Activated T-helper 1 cell treated with anti-CD3 and anti-CD28 coated beads, Interleukin-12 subunit alpha, Interleukin-12 subunit beta, Interleukin-2, Interleukin-4 antibody, amounts not matched to agents 30 ng/mL and 10 ng/mL and 1 ng/mL, durations not matched to agents 14 hours and 24 hours and 36 hours (primary cell): ENCODE measurements around the gene PRELP. TPM values are rescaled to one million over a fixed set of nuclear protein-coding genes. Genes with fewer than 3 reads are reported as not detected.

Source experiments
- DNase-seq: peaks from one replicate; pipeline ENCODE4 v3.0.0; 2021; ENCODE audit warnings: low spot score
- H3K27ac Mint-ChIP-seq: one replicate; pipeline ENCODE4 v1.8.0; 2021; ENCODE audit warnings: mild to moderate bottlenecking, mixed read lengths
- H3K27me3 Mint-ChIP-seq: one replicate; pipeline ENCODE4 v1.8.0; 2022; ENCODE audit warnings: mild to moderate bottlenecking, moderate library complexity, mixed read lengths; ENCODE audit not compliant: insufficient read depth
- H3K36me3 Mint-ChIP-seq: one replicate; pipeline ENCODE4 v1.8.0; 2021; ENCODE audit warnings: low read depth, mixed read lengths
- H3K4me1 Mint-ChIP-seq: one replicate; pipeline ENCODE4 v1.8.0; 2021; ENCODE audit warnings: low read depth, mixed read lengths
- H3K4me3 Mint-ChIP-seq: one replicate; pipeline ENCODE4 v1.8.0; 2021; ENCODE audit warnings: mild to moderate bottlenecking, moderate library complexity, mixed read lengths
- H3K9me3 Mint-ChIP-seq: one replicate; pipeline ENCODE4 v1.8.0; 2021; ENCODE audit warnings: mixed read lengths
- intact Hi-C: fragments of 100-400 bp; cut with micrococcal nuclease; formaldehyde crosslinking; loops from one replicate; pipeline ENCODE4 v1.15.1; 2024
- total RNA-seq: library from RNA; stranded (reverse); gene quantifications from 2 replicates; pipeline ENCODE4 v1.2.3, GENCODE V29; 2022

Gene PRELP
- total RNA-seq, 1 donor from 2014 or later = not detected

DNA sequence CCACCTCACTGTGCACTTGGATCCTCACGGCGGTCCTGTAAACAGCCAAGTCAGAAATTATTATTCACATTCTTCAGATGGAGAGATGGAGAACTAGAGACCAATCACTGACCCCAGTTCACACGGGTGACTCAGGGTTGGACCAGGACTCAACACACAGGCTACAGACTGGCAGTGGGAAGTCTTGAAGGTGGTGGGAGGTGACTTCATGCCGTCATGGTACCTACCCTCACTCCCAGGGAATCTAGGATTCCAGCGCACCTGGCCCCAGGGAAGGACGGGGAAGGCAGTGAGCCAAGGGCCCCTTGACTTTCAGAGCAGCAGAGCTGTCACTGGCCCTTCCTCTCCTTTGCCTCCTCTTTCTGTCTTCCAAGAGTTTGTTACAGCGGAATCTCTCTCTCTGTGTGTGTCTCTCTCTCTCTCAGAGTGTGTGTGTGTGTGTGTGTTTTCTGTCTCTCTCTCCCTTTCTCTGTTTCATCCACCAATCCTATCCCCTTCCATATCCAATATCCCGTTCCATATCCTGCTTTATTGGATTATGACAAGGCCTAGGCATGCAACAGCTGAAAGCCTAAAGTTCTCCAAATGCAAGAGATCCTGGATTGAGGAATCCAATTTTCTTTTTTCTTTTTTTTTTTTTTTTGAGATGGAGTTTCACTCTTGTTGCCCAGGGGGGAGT is 30.1 kb downstream of the PRELP start:
- Mint-ChIP-seq H3K4me3 (no peak overlapping the region), H3K27ac (no peak overlapping the region), H3K36me3 (no peaks in the 10 kb centered on the region), H3K4me1 (peaks cover 8% of the 10 kb centered on the region), H3K9me3 (no peaks in the 10 kb centered on the region), H3K27me3 (peaks cover 9% of the 10 kb centered on the region)
- intact Hi-C loops = loop anchor here (2.0 to 10.0 kb wide), 3 partner anchors 123 to 289 kb away; partner anchors contain the start of genes LAX1, ZBED6 and ZC3H11A
- DNase-seq = no peak

DNA sequence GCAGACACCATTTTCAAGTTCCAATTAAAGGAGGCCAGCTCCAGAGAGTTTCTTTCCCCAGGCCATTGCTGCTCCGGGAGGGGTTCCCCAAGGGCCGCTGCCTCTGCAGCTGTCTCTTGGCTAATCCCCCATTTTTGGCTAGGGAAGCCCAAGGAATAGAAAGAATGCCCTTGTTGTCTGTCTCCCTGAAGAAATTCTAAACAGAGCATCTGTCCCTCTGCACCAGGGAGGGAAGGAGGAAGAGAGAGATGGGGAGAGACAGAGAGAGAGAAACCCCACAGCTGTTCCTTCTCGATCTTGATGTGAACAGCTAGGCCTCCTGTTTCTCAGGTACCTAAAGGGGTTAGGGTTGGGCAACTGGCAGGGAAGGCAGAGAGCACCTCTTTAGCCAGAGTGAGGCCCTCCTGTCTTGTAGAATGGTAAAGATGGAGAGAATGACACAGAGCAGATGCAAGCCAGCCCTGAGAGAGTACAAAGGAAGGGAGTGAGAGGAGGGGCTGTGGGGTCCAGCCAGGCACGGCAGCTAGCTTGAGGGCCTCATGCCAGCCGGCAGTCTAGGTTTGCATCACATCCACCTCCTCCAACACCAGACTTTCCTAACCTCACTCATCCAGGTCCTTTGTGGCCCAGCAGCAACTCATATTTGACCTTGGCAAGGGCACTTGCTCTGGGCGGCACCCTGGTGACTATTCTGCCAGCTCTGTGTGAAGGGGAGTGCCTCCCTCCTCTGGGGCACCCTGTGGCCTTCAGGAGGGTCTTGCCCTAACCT is 31.4 kb downstream of the PRELP start:
- Mint-ChIP-seq H3K27ac (peak overlapping the region; percentile 53), H3K27me3 (peaks cover 9% of the 10 kb centered on the region), H3K4me1 (peaks cover 12% of the 10 kb centered on the region), H3K36me3 (no peaks in the 10 kb centered on the region), H3K4me3 (no peak overlapping the region), H3K9me3 (no peaks in the 10 kb centered on the region)
- no peak for DNase-seq
- intact Hi-C loops = loop anchor here (10.0 kb wide), 1 partner anchor 288 kb away; the partner anchor contains the start of genes ZBED6 and ZC3H11A

DNA sequence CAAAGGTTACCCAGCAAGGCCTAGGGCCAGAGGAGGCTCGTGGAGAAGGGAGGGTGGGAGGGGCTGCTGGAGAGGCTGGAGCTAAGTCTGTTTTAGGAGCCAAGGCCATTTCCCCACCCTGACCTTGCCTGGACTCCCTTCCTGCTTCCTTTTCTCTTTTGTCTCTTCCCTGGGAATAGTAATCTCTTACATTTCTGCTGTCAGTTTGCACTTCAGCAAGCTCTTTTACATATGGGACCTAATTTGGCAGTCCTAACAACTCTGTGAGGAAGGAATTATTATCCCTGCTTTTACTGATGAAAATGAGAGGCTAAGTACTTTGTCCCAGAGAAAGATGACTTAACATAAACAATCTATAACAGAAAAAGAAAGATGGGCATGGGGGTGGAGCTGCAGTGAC is 32.2 kb downstream of the PRELP start:
- no peak overlapping the region for H3K27ac Mint-ChIP-seq
- H3K36me3 Mint-ChIP-seq = no peaks in the 10 kb centered on the region
- no peaks in the 10 kb centered on the region for H3K9me3 Mint-ChIP-seq
- H3K4me1 Mint-ChIP-seq = peaks cover 19% of the 10 kb centered on the region
- intact Hi-C loops = loop anchor here (10.0 kb wide), 1 partner anchor 287 kb away; the partner anchor contains the start of genes ZBED6 and ZC3H11A
- DNase-seq = no peak
- H3K4me3 Mint-ChIP-seq = no peak overlapping the region
- peaks cover 9% of the 10 kb centered on the region for H3K27me3 Mint-ChIP-seq

DNA sequence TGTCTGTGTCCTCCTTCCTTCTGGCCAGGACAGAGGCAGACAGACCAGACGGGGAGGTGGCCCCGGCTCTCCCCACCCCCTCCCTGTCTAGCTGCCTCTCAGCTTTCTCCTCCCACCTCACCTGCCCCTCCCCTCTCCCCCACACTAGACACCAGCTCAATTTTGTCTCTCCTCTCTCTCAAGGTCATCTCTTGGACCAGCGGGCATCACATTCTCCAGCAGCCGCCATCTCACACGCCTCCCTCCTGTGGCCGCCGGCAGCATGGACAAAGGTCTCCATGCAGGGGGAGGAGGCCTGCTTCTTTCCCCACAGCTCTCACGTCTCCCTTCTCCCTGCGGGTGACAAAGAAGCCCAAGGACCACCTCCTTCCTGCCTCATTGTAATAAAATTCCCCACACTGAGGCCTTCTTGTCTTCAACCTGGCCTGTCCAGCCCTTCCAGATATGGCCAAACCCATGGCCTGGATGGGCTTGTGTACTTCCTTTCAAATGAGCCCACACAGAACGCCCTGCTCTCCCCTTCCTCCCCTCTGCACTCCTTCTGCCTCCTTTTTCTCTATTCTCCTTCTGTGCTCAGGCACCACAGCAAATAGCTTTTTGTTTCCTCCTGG is 33.0 kb downstream of the PRELP start:
- no peak for DNase-seq
- no peak overlapping the region for H3K4me3 Mint-ChIP-seq
- H3K4me1 Mint-ChIP-seq = peaks cover 27% of the 10 kb centered on the region
- peaks cover 3% of the 10 kb centered on the region for H3K27me3 Mint-ChIP-seq
- no peak overlapping the region for H3K27ac Mint-ChIP-seq
- intact Hi-C loops = loop anchor here (10.0 kb wide), 1 partner anchor 286 kb away; the partner anchor contains the start of genes ZBED6 and ZC3H11A
- H3K36me3 Mint-ChIP-seq = peaks cover 1% of the 10 kb centered on the region
- H3K9me3 Mint-ChIP-seq = no peaks in the 10 kb centered on the region

DNA sequence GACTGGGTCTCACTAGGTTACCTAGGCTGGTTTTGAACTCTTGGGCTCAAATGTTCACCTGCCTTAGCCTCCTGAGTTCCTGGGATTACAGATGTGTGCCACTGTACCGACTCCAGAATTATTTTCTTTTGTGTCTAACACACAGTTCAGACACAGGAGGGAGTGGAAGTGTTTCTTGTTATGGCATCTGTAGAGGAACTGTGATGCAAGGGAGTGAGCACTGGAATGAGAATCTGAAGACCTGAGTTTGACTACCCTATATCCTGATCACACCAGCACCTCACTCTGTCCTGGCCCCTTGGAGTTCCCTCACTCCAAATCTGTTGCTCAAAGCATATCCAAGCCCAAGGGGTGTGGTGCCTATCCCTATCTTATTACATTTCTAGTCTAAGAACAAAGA is 33.5 kb downstream of the PRELP start:
- intact Hi-C loops = loop anchor here (10.0 kb wide), 1 partner anchor 286 kb away; the partner anchor contains the start of genes ZBED6 and ZC3H11A
- H3K27ac Mint-ChIP-seq = no peak overlapping the region
- H3K27me3 Mint-ChIP-seq = no peaks in the 10 kb centered on the region
- no peak for DNase-seq
- no peaks in the 10 kb centered on the region for H3K9me3 Mint-ChIP-seq
- H3K4me1 Mint-ChIP-seq = peaks cover 33% of the 10 kb centered on the region
- H3K36me3 Mint-ChIP-seq = peaks cover 1% of the 10 kb centered on the region
- H3K4me3 Mint-ChIP-seq = no peak overlapping the region

DNA sequence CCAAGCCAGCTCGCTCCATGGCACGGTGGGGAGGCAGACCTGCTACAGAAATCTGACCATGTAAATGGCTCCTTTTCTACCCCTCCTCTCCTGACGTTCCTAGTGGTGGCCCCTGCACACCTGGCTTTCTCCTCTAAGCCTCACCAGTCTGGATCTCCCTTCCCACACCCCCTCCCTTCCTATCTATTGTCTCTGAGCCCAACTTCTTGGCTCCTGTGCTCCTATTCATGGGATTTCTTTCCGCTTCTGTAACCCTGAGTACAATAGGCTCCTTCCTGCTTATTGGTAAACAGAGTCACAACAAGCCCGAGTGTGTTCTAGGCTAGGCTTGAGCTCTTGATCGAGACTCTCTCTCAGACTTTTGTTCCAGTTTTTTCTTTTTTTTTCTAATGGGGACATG is 35.9 kb downstream of the PRELP start:
- Mint-ChIP-seq H3K4me1 (peaks cover 30% of the 10 kb centered on the region), H3K9me3 (no peaks in the 10 kb centered on the region), H3K36me3 (peaks cover 1% of the 10 kb centered on the region), H3K27ac (no peak overlapping the region), H3K4me3 (no peak overlapping the region), H3K27me3 (no peaks in the 10 kb centered on the region)
- DNase-seq = no peak
- intact Hi-C loops = loop anchor here (2.0 to 5.0 kb wide), 2 partner anchors 96 to 141 kb away; no protein-coding TSS in a partner anchor

DNA sequence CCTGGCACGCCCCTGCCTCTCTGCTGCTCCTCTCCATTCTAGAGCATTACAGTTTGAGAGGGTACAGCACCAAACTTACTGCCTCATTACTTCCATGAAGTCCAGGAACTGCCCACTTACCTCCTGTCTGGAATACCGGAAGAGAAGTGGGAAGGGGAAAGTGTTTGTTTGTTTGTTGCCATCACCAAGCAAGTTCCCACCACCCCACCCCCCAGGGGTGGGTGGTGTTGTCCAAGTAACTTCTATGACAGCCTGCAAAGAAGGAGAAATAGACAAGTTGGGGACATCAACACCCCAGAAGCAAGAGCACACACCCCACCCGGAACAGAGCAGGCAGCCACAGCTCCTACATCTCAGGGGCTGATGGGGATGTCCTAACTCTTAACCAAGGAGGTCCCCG is 36.3 kb downstream of the PRELP start:
- no peak for DNase-seq
- H3K4me1 Mint-ChIP-seq = peaks cover 30% of the 10 kb centered on the region

DNA sequence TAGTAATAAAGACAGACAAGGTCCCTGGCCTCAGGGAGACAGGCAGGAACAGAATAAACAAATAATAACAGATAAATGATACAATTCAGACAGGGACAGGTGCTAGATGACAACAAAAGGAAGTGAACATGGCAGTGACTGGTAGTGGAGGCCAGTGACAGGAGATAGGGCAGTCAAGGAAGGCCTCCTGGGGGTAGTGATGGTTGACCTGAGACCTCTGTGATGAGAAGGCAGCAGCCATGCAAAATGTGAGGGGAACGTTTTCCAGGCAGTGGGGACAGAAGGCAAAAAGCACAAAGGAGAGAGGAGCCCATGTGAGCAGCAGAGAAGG is 36.9 kb downstream of the PRELP start:
- intact Hi-C loops = loop anchor here (5.0 kb wide), 1 partner anchor 95 kb away; no protein-coding TSS in a partner anchor
- H3K4me3 Mint-ChIP-seq = peak overlapping the region; percentile 50
- H3K4me1 Mint-ChIP-seq = peaks cover 30% of the 10 kb centered on the region
- H3K27ac Mint-ChIP-seq = peak overlapping the region; percentile 95
- H3K9me3 Mint-ChIP-seq = no peaks in the 10 kb centered on the region
- no peaks in the 10 kb centered on the region for H3K27me3 Mint-ChIP-seq
- peaks cover 1% of the 10 kb centered on the region for H3K36me3 Mint-ChIP-seq
- no peak for DNase-seq

More for the DNA sequence above, 36.3 kb downstream of the PRELP start:
- intact Hi-C loops = loop anchor here (2.0 to 5.0 kb wide), 2 partner anchors 95 to 141 kb away; no protein-coding TSS in a partner anchor
- Mint-ChIP-seq H3K4me3 (no peak overlapping the region), H3K27me3 (no peaks in the 10 kb centered on the region), H3K9me3 (no peaks in the 10 kb centered on the region), H3K27ac (no peak overlapping the region), H3K36me3 (peaks cover 1% of the 10 kb centered on the region)

DNA sequence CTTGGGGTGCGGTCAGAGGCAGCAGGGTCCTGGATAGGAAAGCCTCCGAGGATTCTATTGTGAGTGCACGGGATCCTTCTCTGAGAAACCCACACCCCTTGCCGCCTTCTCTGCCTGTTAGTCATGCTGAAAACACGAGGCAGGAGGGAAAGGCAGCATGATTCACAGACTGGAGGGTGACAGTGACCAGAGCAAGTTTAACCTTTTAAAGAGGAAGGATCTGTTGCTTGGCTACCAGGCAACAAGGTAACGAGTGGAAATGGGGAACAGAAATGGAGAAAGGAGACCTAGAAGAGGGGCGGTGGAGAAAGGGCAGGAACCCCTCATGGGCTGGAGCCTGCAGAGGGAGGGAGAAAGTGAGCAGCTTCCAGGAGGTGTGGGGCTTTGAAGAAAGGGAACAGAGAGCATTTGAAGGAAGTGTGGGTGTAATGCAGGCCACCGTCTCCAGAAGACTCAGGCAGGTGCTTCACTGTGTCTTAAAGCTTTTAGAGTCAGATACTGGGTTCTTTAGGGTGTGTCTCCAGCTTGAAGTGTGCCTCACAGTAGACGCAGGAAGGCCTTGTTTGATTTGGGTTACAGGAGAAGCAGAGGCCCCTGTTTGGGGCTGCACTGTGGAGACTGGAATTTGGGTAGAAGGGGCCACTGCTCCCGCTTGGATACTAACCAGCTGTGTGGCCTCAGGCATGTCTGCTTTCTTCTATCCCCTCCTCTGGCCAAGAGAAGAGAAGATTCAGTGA is 37.4 kb downstream of the PRELP start:
- H3K9me3 Mint-ChIP-seq = no peaks in the 10 kb centered on the region
- DNase-seq = peak; percentile 19
- peaks cover 30% of the 10 kb centered on the region for H3K4me1 Mint-ChIP-seq
- peak overlapping the region; percentile 95 for H3K27ac Mint-ChIP-seq
- H3K4me3 Mint-ChIP-seq = peak overlapping the region; percentile 50
- H3K36me3 Mint-ChIP-seq = peaks cover 1% of the 10 kb centered on the region
- intact Hi-C loops = loop anchor here (1.0 to 5.0 kb wide), 2 partner anchors 94 to 113 kb away; partner anchors contain the start of gene ATP2B4
- H3K27me3 Mint-ChIP-seq = no peaks in the 10 kb centered on the region

DNA sequence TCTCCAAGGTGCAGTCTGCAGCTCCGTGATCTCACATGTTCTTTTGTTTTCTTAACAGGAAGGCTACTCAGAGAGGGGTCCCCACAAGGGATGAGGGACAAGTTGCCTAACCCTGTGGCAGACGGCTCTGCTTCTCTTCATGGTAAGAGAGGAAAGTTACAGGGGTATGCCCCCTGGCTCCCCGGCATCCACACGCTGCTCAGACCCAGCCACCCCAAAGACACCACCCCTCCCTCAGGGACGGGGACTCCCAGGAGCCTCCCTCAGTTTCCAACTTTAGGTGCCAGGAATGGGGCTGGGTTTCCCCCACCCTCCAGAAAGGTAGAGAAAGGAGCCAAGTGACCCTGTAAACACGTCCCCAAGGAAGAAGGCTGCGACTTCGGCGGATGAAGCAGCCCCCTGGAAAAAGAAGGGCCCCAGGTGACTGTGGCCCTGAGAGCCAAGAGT is 38.0 kb downstream of the PRELP start:
- Mint-ChIP-seq H3K4me3 (peak overlapping the region; percentile 21), H3K27ac (peak overlapping the region; percentile 95), H3K36me3 (peaks cover 1% of the 10 kb centered on the region), H3K27me3 (no peaks in the 10 kb centered on the region), H3K4me1 (peaks cover 30% of the 10 kb centered on the region), H3K9me3 (no peaks in the 10 kb centered on the region)
- intact Hi-C loops = loop anchor here (1.0 to 5.0 kb wide), 2 partner anchors 94 to 113 kb away; partner anchors contain the start of gene ATP2B4
- DNase-seq = no peak

DNA sequence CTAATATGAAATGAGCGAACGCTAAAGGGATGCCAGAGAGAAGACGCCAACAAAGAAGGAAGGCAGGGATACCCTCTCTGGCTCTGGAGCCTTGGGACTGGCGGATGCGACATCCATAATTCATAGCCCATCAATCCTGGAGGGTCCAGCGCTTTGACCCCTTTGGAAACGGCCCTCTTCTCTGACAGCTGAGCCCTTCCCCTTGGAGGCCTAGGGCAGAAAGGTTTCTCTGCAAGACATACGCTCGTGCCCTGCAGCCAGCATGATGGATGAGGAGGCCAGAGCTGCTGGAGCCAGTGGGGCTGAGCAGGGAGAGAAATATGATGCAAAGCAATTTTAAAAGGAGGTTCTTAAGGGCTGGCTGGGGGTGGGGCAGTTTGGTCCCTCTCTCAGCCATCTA is 40.6 kb downstream of the PRELP start:
- Mint-ChIP-seq H3K9me3 (no peaks in the 10 kb centered on the region), H3K27me3 (no peaks in the 10 kb centered on the region), H3K4me3 (no peak overlapping the region), H3K36me3 (peaks cover 1% of the 10 kb centered on the region), H3K4me1 (peaks cover 30% of the 10 kb centered on the region), H3K27ac (no peak overlapping the region)
- no peak for DNase-seq
- intact Hi-C loops = no loop called here

DNA sequence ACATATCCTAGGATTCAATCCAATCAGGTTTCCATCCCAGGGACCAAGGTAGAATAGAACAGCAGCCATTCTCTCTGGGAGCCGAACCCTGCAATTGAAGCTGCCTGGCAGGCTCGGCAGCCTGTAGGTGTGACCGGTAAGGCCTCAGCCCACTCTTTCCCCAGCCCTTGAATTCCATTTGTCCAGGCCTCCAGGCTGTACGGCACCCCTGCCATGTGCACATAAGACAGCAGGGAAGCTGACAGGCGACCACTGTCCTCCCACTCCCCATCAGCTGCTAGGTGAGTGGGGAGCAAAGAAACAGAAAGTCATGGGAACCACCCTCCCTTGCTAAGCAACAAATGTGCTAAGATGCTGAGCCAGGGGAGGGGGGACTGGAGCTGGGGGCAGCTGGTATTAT is 41.3 kb downstream of the PRELP start:
- no peaks in the 10 kb centered on the region for H3K27me3 Mint-ChIP-seq
- H3K4me3 Mint-ChIP-seq = no peak overlapping the region
- DNase-seq = no peak
- H3K4me1 Mint-ChIP-seq = peaks cover 28% of the 10 kb centered on the region
- no peak overlapping the region for H3K27ac Mint-ChIP-seq
- no peaks in the 10 kb centered on the region for H3K9me3 Mint-ChIP-seq
- intact Hi-C loops = no loop called here
- H3K36me3 Mint-ChIP-seq = peaks cover 1% of the 10 kb centered on the region
